DND-41 (cell line): ENCODE results near the gene TTC33.

ENCODE experiments used
- ATAC-seq: fragments of 200-7000 bp; cut with Tn5 transposase; 3 replicates; pipeline ENCODE4 v1.9.1; 2021; ENCODE audit warnings: low read depth; ENCODE audit not compliant: insufficient read depth
- DNase-seq: peaks from one replicate; pipeline ENCODE4 v3.0.0-alpha.2; 2020
- H2AFZ ChIP-seq: 2 replicates; pipeline ENCODE4 v1.6.0; 2012; ENCODE audit warnings: low read depth, low read length
- H3K27ac ChIP-seq: 2 replicates; pipeline ENCODE4 v1.5.1; 2012; ENCODE audit warnings: low read length, inconsistent platforms
- H3K27me3 ChIP-seq: fragments of 200-600 bp; sonication (generic); 2 replicates; pipeline ENCODE4 v1.6.0; 2012; ENCODE audit warnings: low read length, mild to moderate bottlenecking, inconsistent platforms; ENCODE audit not compliant: insufficient read depth, poor library complexity
- H3K36me3 ChIP-seq: 2 replicates; pipeline ENCODE4 v1.5.1; 2012; ENCODE audit warnings: low read length, inconsistent platforms; ENCODE audit not compliant: insufficient read depth
- H3K4me1 ChIP-seq: 2 replicates; pipeline ENCODE4 v1.5.1; 2012; ENCODE audit warnings: mild to moderate bottlenecking, low read length; ENCODE audit not compliant: insufficient read depth
- H3K4me2 ChIP-seq: 2 replicates; pipeline ENCODE4 v1.6.0; 2012; ENCODE audit warnings: mild to moderate bottlenecking, moderate library complexity, low read length, inconsistent platforms; ENCODE audit not compliant: insufficient read depth
- H3K4me3 ChIP-seq, 2 experiments: fragments of 200-600 bp in 1 of 2; shearing (Covaris generic) in 1 of 2; 2 replicates each; pipeline ENCODE4 v1.5.1; 2012 to 2016; ENCODE audit warnings: inconsistent platforms in 2 of 2, low read length in 2 of 2, mild to moderate bottlenecking in 2 of 2, low read depth in 1 of 2, moderate library complexity in 1 of 2
- H3K79me2 ChIP-seq: 2 replicates; pipeline ENCODE4 v1.6.0; 2012; ENCODE audit warnings: low read length, inconsistent platforms; ENCODE audit not compliant: insufficient read depth
- H3K9ac ChIP-seq: 2 replicates; pipeline ENCODE4 v1.6.0; 2012; ENCODE audit warnings: low read depth, mild to moderate bottlenecking, inconsistent platforms, low read length, moderate library complexity
- H3K9me3 ChIP-seq: 2 replicates; pipeline ENCODE4 v1.5.1; 2012; ENCODE audit warnings: low read length, moderate library complexity, mild to moderate bottlenecking, inconsistent platforms; ENCODE audit not compliant: insufficient read depth, severe bottlenecking
- H4K20me1 ChIP-seq: 2 replicates; pipeline ENCODE4 v1.6.0; 2012; ENCODE audit warnings: low read length; ENCODE audit not compliant: insufficient read depth
- CTCF ChIP-seq: IDR thresholded peaks from 2 replicates; pipeline ENCODE4 v1.5.1; 2012; ENCODE audit warnings: borderline replicate concordance, low read length, moderate library complexity, mild to moderate bottlenecking; ENCODE audit not compliant: poor library complexity, severe bottlenecking; ENCODE audit errors: extremely low read depth
- EZH2 ChIP-seq: IDR thresholded peaks from 3 replicates; pipeline ENCODE4 v1.6.1; 2012; ENCODE audit warnings: borderline replicate concordance, low read depth, mild to moderate bottlenecking, moderate library complexity, low read length, inconsistent platforms; ENCODE audit not compliant: severe bottlenecking

TTC33 gene

DNA sequence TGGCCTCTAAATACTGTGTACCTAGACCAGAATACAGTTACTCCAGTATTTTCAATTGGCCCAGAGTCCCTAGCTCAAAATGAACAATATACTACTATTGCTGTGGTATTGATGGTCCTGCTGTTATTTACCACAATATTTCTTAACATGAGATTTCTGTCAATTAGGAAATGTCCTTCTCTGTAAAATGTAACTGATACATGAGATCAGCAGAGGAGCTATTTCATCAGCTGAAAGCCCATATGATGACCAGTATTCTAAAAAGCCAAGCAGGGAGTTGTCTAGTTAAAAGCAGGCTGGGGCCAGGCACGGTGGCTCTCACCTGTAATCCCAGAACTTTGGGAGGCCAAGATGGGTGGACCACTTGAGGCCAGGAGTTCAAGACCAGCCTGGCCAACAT is 263.7 kb downstream of the TTC33 start:
- no peak for ATAC-seq
- Histone ChIP-seq H3K27ac (no peak overlapping the region), H3K79me2 (no peaks in the 10 kb centered on the region), H3K4me2 (no peak overlapping the region), H3K9ac (no peak overlapping the region), H3K27me3 (no peaks in the 10 kb centered on the region), H3K4me1 (peaks cover 7% of the 10 kb centered on the region), H4K20me1 (no peaks in the 10 kb centered on the region), H3K4me3 (no peak overlapping the region), H2AFZ (no peak overlapping the region), H3K36me3 (no peaks in the 10 kb centered on the region), H3K9me3 (peaks cover 2% of the 10 kb centered on the region)
- no peak for DNase-seq
- TF ChIP-seq EZH2 = no peak
- TF ChIP-seq CTCF = no peak

GRCh38 chr5:40491644-40492043 is 264.1 kb downstream of the TTC33 start:
- peaks cover 2% of the 10 kb centered on the region for H3K9me3 ChIP-seq
- peaks cover 11% of the 10 kb centered on the region for H3K4me1 ChIP-seq
- no peak for DNase-seq
- H3K9ac ChIP-seq = no peak overlapping the region
- H3K79me2 ChIP-seq = no peaks in the 10 kb centered on the region
- no peak overlapping the region for H2AFZ ChIP-seq
- H3K4me3 ChIP-seq = no peak overlapping the region
- H3K36me3 ChIP-seq = no peaks in the 10 kb centered on the region
- no peak overlapping the region for H3K4me2 ChIP-seq
- H3K27ac ChIP-seq = no peak overlapping the region
- H3K27me3 ChIP-seq = no peaks in the 10 kb centered on the region
- no peak for ATAC-seq
- no peaks in the 10 kb centered on the region for H4K20me1 ChIP-seq
- no peak for TF ChIP-seq EZH2
- no peak for TF ChIP-seq CTCF

DNA sequence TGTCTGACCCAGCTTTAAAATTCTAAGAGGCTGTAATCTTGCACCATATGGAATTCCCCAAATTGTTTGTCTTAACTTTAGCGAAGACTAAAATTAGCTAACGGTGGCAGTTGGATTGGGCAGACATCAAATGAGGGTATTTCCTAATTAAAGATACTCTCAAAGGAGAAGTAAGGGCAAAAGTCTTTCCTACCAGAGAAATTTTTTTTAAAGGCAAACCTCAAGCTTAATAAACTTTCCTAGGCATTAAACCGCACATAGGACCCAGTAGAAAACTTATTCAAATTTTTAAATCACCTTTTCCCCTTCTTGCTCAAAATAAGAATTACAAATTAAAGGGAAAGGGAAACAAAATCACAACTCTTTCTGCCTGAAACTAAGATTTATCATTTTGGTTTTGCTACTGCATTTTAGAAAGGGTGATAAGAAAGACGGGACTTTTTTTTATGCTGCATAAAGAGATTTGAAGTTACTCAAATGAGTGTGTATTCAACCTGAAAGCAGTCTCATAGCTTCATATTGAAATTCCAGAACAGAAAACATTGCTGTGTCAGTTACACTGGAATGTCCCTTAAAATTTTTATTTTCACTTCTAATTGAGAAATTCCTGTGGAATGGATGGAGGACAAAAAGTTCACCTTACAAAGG is 265.2 kb downstream of the TTC33 start:
- H3K4me3 ChIP-seq = no peak overlapping the region
- no peaks in the 10 kb centered on the region for H3K27me3 ChIP-seq
- H3K79me2 ChIP-seq = no peaks in the 10 kb centered on the region
- ATAC-seq = no peak
- no peaks in the 10 kb centered on the region for H4K20me1 ChIP-seq
- peaks cover 2% of the 10 kb centered on the region for H3K9me3 ChIP-seq
- no peak overlapping the region for H3K4me2 ChIP-seq
- no peaks in the 10 kb centered on the region for H3K36me3 ChIP-seq
- no peak for DNase-seq
- no peak for TF ChIP-seq CTCF
- no peak for TF ChIP-seq EZH2
- no peak overlapping the region for H2AFZ ChIP-seq
- peaks cover 19% of the 10 kb centered on the region for H3K4me1 ChIP-seq
- H3K9ac ChIP-seq = no peak overlapping the region
- H3K27ac ChIP-seq = no peak overlapping the region
